HG03066 (cell line): ENCODE data around the gene CORO7.

ENCODE experiments used
- ATAC-seq: cut with Tn5 transposase; IDR thresholded peaks from one replicate; pipeline ENCODE4 v1.9.1; 2021; ENCODE audit warnings: low read depth; ENCODE audit not compliant: unreplicated experiment

The CORO7 gene

DNA sequence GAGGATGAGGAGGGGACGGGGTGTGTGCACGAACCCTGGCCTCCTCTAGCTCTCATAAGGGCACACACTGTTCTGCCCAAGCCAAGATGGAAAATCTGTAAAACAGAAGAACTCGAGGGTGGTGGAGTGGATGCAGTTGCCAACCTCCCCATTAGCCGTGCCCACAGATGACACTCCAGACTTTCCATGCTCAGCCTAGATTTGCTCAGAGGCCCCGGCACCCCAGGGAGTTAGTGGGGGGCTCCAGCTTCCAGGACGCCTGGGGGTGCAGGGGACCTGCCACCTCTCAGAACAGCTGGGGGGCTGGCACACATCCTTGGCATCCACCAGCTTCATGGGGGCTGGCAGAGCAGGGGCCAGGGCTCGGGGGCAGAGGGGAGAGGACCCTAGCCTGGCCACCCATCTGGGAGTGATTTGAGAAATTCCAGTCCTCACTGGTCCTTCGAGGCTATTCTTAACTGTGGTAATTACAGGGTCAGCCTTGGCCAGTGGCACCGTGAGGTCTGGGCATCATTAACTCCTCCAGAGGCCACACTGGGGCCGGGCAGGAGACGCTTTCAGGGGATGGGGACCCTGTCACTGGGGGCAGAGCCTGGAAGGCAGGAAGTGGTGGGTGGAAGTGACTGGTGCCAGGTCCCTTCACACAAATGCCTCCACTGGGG, 30.5 kb downstream of the CORO7 start:
- no peak for ATAC-seq

- ATAC-seq = no peak
These were observed 31.2 kb downstream of the CORO7 start for GRCh38 chr16:4385066-4385788.

- ATAC-seq = no peak
These were observed 31.9 kb downstream of the CORO7 start for GRCh38 chr16:4384509-4384942.

GRCh38 chr16:4383591-4384444, 32.6 kb downstream of the CORO7 start:
- ATAC-seq = no peak

DNA sequence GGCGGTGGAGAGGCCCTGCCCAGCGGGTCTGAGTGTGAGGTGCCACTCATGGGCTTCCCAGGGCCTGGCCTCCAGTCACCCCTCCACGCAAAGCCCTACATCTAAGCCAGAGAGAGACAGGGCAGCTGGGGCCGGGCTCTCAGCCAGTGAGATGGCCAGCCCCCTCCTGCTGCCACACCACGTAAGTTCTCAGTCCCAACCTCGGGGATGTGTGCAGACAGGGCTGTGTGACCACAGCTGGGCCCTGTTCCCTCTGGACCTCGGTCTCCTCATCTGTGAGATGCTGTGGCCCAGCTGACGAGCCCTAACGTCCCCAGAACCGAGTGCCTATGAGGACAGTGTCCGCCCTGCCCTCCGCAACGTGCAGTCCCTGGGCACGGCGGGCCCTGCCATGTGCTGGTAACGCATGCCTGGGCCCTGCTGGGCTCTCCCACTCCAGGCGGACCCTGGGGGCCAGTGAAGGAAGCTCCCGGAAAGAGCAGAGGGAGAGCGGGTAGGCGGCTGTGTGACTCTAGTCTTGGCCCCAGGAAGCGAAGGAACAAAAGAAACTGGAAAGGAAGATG, 33.5 kb downstream of the CORO7 start:
- ATAC-seq = no peak

- no peak for ATAC-seq
These were observed 34.2 kb downstream of the CORO7 start for GRCh38 chr16:4381935-4382794.

DNA sequence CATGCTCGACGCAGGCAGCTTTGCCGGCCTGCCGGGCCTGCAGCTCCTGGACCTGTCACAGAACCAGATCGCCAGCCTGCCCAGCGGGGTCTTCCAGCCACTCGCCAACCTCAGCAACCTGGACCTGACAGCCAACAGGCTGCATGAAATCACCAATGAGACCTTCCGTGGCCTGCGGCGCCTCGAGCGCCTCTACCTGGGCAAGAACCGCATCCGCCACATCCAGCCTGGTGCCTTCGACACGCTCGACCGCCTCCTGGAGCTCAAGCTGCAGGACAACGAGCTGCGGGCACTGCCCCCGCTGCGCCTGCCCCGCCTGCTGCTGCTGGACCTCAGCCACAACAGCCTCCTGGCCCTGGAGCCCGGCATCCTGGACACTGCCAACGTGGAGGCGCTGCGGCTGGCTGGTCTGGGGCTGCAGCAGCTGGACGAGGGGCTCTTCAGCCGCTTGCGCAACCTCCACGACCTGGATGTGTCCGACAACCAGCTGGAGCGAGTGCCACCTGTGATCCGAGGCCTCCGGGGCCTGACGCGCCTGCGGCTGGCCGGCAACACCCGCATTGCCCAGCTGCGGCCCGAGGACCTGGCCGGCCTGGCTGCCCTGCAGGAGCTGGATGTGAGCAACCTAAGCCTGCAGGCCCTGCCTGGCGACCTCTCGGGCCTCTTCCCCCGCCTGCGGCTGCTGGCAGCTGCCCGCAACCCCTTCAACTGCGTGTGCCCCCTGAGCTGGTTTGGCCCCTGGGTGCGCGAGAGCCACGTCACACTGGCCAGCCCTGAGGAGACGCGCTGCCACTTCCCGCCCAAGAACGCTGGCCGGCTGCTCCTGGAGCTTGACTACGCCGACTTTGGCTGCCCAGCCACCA, 35.1 kb downstream of the CORO7 start:
- no peak for ATAC-seq

- no peak for ATAC-seq
These were observed 36.0 kb downstream of the CORO7 start for GRCh38 chr16:4380119-4381063.

DNA sequence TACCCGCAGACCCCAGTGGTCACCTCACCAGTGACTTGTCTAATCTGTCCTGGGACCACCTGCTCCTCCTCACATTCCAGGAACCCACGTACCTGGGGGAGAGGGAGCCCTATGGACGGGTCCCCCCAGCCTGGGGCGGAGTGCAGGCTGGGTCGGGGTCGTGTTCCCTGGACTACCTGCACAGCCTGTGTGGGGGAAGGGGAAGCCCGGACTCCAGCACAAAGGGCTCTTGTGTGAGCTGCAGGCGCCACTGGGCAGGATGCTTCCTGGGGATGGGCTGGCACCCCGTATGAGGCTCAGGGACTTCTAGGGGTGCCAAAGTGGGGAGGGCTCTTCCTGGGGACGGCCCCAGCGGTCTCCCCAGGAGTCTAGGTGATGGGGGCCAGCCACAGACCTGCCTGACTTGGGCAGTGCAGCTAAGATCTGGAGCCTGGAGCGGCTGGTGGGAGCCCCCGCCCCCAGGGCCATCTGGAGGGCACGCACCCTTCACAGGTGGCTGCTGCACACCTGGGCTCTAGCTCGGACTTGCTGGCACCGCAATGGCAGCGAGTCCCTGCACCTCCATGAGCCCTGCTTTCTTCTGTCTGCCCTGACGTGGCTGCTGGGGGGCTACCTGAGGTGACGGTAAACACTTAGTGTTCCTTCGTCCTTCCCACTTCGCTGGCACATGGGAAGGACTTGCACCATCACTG, 37.3 kb downstream of the CORO7 start:
- no peak for ATAC-seq

DNA sequence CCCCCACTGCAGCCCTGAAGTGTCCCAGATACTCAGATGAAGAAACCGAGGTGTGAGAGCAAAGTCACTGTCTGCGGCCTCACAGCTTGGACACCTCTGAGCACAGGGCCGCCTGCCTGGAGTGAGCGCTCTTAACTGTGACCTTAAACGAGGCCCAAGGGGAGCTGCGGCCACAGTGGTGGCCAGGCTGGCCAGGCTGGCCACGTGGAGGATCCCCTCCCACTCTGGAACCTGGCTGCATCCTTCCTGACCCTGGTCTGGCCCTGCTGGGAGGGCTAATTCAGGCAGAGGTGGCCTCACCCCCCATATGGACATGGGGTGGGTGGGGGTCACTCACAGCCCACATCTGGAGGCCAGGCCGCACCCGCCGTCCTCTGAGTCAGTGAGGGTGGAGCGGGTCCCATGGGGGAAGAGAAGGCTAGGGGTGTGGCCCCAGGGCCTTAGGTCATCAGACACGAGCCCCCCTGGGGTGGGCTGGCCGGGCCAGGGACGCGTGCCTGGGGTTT, 38.2 kb downstream of the CORO7 start:
- ATAC-seq = no peak

DNA sequence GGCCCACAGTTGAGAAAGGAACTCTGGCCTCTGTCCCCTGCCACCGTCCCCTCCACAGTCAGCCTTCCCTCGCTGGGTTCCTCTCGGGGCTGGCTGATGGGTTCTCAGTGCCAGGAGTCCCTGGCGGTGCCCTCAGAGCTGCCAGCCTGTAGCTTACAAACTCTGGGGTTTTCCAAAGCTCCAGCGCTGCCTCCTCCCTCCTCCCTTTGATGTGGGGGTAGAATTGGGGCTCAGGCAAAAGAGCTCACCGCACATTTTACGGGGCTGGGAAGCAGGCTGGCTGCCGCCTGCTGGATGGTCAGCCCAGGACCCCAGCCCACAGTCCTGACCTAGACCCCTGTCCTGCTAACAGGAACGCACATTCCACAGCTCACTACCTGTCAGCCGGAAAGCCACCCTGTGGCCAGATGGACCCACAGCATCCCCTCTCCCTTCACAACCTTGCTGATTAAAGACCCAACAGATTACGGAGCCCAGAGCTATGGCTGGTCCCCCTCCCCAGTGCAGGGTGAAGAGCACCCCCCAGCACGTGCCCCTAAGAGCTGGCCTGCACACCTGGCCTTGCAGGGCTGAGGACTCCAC, 38.7 kb downstream of the CORO7 start:
- ATAC-seq = no peak

DNA sequence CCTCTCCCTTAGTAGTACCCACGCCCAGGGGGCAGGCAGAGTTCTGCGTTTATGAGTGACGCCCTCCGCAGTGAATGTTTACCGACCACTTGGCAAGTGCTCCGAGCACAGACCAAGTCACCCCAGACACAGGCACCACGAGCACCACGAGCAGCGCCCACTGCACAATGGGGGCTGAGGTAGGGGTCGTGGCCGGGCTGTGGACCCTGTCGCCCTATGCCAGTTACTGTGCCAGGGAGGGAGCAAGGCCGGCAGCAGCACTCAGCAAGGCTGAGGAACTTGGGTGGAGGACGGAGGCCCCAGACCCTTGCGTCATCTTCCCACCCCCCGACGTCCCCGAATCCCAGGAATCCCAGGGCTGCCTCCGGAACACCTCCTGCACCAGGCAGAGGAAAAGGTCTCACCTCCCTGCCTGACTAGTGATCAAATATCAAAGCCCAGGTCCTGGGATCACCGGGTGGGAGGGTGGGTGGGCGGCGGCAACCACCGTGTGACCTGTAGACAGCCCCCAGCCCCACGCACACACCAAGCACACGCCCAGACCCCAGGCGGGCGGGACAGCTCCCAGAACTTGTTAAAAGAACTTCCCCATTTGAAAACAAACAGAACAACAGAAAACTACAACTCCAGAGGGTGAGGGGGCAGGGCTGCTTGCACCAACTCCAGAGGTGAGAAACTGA, 39.4 kb downstream of the CORO7 start:
- no peak for ATAC-seq

DNA sequence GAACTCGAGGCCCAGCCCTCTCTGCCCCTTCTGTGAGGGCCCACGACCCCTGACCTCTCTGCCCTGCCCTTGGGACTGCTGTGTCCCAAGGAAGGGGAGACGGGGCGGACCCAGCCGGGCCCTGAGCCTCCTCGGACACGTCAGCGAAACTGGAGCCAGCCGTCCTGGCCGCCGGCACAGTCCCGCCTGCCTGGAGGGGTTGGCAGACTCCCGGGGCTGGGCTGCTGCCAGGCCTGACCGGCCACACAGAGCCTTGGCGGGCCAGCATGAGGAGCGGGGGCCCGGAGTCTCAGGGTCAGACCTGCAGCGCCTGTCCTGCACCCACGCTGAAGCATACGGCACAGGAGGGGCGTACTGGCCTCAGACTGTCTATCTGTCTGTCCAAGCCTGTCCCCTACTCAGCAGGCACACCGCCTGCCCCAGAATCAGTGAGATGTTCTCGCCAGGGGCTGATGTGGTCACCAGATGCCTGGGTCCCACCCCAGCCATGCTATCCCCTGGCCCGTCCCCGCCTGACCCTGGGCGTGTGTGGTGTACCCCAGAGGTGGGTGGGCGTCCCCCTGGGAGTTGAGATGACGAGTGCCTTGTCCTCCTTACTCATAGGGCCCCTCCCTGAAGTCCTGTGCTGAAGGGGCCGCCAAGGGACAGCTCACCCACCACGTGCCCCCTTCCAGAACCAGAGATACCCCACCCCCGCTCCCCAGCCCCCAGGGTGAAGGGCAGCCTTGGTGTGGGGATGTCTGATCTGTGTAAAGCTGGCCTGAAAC, 40.1 kb downstream of the CORO7 start:
- ATAC-seq = no peak

DNA sequence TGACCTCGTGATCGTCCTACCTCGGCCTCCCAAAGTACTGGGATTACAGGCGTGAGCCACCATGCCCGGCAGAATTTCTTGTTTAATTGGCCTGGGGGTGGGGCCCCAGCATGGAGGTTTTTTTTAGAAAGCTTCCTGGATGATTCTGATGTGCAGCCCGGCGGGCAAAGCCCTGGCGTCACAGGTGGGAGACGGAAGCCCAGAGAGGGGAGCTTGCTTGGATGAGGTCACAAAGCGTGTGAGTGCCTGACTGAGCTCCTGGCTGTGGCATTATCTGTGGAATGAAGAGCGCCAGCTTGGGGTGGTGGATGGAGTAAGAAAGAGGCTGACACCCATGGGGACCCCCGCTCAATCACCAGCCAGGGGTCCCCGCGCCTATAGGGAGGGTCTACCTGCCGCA, 40.7 kb downstream of the CORO7 start:
- ATAC-seq = no peak

GRCh38 chr16:4373909-4374742, 42.3 kb downstream of the CORO7 start:
- ATAC-seq = no peak
